Activated CD8-positive, alpha-beta memory T cell treated with anti-CD3 and anti-CD28 coated beads for 48 hours (primary cell): Measurements from ENCODE around the gene ENTHD1.

Experiments used
- DNase-seq, 3 experiments: peaks; one replicate each; pipeline ENCODE4 v3.0.0-alpha.2; 2020; ENCODE audit warnings: low read depth in 2 of 3, low spot score in 2 of 3

Gene ENTHD1, protein sequence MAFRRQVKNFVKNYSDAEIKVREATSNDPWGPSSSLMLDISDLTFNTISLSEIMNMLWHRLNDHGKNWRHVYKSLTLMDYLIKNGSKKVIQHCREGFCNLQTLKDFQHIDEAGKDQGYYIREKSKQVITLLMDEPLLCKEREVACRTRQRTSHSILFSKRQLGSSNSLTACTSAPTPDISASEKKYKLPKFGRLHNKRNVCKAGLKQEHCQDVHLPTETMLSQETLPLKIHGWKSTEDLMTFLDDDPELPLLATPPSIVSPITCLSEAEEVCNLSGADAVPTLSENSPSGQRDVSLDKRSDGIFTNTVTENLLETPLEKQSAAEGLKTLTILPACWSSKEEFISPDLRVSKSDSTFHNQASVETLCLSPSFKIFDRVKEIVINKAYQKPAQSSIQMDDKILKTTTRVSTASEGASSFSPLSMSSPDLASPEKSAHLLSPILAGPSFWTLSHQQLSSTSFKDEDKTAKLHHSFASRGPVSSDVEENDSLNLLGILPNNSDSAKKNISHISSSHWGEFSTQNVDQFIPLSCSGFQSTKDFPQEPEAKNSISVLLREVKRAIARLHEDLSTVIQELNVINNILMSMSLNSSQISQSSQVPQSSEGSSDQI

DNA sequence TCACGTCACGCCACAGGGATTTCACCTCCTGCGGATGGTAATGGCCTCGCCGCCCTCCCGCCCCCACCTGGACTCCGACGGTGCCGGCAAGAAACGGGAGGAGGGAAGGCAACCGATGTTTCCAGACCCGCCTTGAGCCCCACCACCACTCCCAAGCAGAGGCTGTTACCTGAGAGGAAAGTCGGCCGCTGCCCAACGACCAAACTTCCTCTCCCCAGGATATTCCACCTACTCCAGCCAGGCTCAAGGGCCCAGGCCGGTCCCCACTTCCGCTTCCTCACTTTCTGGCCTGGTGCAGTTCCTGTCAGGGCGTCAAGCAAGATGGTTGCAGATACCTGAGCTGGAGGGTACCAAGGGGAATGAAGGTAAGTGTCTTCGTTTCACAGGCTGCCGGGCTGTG is at the start of gene ENTHD1:
ENTHD1 (minus strand) TSS at position 235 of the 400 bp plus-strand sequence. CDS start 6,012 bp downstream, outside the sequence.
- no peak for DNase-seq

DNA sequence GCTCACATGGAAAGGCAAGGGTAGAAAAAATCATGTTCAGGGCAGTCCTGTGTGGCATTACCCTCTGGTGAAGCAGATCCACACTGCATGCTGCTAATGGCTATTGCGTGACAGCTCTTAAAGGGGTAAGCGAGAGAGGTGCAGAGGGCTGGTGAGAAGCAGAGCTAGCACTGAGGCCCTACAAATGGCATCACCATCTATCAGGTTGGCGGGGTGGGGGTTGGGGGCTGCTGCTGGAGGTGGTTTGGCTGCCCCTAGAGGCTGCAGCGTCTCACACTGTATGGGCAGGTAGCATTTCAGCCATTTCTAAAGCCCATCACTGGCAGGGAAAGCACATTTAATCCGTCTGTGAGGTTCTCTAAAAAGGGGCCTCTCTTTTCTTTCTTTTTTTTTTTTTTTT is 49.8 kb upstream of the ENTHD1 start:
- DNase-seq, result no peak

DNA sequence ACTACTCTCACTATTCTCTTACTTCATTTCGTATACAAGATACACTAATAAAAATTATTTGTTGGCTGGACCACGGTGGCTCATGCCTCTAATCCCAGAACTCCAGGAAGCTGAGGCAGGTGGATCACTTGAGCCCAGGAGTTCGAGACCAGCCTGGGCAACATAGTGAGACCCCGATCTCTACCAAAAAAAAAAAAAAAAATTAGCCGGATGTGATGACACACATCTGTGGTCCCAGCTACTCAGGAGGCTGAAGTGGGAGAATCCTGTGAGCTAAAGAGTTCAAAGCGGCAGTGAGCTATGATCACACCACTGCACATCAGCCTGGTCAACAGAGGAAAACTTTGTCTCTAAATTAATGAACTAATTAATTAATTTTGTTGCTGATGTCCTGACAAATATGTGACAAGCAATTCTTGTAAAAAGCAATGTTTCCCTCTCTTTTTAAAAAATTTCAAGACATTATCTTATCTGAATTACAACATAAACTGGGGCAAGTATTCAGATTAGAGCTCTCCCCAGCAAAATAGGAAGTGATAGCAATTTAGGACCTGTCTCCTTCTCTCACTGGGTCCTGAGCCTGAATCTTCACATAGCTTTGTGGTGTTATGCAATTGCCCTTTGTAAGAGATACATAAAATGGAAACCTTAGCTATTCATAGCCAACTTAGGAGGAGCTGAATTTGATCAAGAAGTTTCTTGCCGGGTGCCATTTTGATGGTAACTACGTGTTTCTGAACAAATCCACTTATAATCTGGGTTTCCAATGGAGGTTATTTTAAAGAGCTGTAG is 49.1 kb upstream of the ENTHD1 start:
- no peak for DNase-seq

DNA sequence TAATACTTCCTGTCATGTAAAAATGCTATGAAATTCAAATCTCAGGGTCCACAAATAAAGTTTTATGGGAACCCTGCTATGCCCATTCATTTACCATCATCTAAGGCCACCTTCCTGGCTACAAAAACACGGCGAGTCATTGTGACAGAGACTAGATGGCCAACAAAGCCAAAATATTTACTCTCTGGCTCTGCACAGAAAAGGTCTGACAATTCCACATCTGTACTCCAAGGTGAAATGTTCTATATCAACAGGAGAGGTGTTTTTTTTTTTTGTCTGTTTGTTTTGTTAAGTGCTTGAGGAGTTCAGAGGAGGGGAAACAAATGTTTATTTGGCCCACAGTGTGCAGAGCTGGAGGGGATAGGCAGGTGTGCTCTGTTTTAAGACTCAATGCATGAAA is 48.0 kb upstream of the ENTHD1 start:
- no peak for DNase-seq

DNA sequence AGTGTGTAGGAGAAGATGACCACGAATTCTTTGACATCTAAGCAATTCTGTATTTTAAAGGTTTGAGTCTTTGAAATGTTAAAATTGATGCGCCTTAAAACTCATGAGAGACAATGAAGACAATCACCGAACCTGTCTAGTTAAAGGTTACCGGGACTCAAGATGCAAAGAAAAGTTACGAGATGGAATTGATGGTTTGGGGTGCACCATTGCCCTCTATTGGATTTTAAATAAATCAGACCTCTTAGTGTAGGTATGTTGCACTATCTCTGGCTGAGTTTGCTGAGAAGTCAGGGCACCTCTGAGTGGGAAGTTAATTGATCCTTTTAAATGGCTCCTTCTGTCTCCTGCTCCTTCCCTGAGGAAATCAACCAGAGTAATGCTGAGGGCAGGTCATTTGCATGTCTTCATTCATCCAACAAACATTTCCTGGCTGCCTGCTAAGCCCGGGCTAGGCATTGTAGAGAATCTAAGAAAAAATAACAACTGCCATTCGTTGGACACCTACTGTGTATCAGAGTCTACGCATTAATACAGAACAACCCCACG is 47.3 kb upstream of the ENTHD1 start:
- no peak for DNase-seq

DNA sequence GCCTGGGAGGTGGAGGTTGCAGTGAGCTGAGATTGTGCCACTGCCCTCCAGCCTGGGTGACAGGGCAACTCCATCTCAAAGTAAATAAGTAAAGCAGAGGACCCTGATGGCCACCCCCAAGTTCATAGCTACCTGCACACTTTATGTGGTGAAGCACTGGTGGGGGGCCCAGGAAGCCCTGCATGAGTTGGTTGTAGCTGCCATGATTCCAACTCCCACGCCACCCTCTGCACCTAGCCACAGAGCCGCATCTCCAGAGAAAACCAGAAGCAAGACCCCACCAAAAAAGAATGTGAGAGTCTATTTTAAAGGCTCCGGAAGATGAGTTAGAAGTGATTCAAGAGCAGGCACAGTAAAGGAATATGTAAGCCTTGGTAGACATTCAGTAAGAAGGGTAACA is 46.3 kb upstream of the ENTHD1 start:
- DNase-seq, result no peak

DNA sequence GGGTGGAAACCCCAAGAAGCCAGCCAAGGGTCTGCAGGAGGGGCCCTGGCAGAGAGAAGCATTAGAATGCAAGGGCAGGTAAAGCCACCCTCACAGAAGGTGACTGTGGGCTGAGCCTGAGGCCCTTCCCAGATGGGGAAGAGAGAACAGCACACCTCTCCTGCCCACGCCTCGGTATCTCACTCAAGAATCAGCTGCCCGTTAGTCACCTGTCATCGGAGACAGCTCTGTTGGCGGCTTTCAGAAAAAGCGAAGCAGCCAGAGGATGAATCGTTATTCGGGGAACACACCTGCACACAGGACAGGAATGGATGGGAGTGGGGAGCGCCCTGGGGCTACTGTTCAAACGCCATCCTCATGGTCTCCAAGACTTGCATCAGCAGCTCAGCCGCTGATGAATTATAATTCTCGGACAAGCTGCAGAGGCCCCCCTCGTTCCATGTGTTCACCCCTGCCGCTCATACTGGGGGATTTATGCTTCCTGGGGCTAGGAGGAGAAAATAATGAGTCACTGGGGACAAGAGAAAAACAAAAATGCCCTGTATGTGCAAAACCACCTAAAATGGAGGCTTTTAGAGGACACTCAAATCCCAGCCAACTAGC is 45.0 kb upstream of the ENTHD1 start:
- DNase-seq, result no peak

DNA sequence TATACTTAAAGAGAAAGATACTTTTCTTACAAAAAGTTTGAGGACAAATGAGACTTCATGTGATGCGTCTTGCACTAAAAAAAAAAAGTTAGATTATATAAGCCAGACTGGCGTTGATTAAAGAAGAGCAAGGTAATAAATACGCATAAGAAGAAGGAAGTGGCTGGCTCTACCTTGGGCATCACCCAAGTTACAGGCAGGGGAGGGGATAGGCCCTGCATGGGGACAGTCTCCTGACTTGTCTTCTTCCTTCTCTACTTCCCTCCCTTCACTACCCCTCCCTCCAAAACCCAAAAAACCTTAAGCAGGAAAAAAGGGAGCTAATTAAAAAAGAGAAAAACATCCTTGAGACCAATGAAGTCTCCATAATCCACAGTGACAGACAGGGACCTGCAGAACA is 44.3 kb upstream of the ENTHD1 start:
- no peak for DNase-seq

DNA sequence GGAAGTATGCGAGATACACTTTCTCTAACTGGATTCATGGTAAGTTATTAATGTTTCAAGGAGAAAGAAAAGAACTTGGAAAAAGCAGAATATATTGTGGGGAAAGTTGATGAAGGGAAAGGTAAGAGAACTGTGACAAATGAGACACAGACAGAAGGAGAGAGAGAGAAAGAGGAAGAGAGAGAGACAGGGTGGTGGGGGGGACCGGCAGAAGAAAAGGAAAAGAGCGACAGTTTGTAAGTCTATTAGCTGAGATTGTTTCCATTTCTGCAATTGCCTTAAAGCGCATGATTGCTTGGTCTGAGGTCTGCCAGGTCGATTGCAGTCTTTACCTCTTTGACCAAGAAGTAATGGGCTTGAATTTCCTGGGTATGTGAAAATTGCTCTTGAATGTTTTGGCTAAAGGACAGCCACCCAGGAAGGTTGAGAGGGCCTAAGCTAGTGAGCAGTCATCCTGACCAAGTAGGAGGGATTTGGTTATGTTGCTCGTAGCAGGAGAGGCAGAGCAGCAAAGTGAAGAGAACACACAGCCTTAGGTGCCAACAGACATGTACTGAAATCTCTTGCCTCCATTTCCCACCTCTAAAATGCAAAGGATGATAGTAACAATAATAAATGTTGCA is 43.1 kb upstream of the ENTHD1 start:
- no peak for DNase-seq

DNA sequence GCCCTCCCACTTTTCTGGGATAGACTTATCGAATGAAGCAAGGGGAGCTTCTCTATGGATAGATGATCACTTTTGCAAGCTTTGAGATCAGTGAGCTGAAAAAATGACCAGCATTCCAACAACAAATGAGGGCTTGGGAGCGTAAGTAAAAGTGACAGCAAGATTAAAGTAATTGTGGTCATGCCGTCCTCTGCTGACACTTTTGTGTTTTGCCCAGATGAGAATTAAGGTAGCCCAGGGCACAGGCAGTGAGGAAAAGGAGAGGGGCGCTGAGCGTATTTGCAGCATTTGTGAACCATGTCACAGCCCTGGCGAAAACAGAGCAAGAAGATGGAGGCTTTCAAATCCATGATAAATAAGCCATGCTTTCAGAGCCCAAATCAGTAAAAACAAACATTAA is 42.1 kb upstream of the ENTHD1 start:
- no peak for DNase-seq

DNA sequence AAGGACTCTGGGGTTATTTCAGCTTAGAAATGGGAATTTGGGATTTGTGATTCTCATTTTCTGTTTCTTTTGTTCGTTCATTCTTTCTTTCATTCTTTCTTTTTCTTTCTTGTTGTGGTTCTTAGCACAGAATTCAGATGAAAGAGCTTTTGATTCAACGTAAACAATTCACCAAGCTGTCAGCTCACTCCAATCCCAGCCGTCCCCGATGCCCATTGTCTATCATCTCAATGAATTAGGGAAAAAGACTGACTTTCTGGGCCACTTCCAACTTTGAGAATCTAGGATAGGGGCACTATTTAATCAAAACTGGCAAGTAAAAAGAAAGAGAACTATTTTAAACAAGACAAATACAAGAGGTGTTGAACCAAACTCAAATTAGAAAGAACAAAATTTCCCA is 41.6 kb upstream of the ENTHD1 start:
- no peak for DNase-seq

DNA sequence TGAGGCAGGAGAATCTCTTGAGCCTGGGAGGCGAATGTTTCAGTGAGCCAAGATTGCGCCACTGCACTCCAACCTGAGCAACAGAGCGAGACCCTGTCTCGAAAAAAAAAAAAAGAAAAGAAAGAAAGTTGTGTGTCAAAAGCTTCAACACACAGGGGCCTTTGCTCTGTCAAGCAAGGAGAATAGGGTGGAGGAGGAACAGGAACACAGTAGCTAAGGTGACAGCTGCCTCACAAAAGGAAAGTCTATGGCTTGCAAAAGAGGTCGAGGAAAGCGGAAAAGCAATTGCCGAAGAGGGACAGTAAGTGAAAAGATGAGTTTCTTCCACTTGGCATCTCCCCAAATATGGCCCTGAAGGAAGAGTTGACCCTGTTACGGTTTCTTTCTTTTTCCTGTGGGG is 40.2 kb upstream of the ENTHD1 start:
- no peak for DNase-seq

DNA sequence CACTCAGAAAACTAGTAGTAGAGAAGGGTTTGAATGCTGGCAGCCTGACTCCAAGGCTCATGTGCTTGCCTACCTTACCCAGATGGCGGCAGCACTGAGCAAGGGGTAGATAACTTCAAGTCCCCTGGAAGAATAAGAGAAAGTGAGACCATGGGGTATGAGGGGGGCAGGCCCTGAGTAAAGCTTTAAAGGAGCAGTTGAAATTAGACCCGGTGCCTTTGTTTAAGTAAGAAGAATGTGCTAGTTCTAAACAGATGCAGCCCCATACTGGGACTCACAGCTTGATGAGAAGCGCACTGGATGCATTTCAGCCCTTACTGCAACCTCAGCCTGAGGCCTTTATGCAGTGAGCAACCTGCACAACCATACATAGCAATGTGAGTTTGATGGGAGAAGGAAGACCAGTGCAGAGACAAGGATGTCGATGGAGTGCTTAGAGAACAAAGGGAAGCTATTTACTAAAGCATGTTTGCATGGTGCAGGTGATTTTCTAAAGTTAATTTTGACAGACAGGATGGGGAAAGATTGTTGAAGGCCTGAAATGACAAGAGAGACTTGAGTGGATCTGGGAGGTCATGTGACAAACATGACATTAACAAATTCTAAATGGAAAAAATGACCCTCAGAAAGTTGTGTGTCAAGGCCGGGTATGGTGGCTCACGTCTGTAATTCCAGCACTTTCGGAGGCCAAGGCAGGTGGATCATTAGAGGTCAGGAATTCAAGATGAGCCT is 39.5 kb upstream of the ENTHD1 start:
- no peak for DNase-seq

DNA sequence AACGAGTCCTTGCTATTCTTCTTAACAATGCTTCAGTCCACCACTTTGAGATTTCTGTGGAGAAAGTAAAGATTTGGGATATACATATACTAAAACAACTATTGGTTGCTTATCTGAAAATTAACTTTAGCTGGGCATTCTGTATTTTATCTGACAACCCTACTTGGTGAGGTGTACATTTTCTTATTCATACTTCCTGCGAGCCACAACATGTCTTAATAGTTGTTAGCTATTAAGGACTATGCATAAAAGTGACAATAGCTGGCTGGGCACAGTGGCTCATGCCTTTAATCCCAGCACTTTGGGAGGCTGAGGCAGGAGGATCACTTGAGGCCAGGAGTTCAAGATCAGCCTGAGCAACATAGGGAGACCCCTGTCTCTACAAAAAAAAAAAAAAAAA is 38.6 kb upstream of the ENTHD1 start:
- no peak for DNase-seq

DNA sequence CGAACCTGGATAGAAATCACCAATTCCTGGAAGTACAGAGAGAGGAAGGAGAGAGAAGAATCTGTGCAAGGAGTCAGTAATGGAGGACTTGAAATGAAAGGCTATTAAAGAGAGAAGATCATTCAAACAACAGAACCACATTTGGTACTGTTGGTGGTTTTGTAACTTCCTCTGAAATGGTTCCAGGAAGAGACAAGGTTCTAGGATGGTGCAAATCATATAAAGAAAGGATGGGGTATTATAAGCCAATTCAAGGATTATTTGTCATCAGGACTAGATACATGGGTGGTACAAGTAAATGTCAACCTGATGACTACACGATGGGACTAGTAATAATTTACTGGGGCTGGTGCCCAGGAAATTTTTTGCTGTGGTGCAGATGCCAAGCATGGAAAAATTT is 37.7 kb upstream of the ENTHD1 start:
- no peak for DNase-seq

DNA sequence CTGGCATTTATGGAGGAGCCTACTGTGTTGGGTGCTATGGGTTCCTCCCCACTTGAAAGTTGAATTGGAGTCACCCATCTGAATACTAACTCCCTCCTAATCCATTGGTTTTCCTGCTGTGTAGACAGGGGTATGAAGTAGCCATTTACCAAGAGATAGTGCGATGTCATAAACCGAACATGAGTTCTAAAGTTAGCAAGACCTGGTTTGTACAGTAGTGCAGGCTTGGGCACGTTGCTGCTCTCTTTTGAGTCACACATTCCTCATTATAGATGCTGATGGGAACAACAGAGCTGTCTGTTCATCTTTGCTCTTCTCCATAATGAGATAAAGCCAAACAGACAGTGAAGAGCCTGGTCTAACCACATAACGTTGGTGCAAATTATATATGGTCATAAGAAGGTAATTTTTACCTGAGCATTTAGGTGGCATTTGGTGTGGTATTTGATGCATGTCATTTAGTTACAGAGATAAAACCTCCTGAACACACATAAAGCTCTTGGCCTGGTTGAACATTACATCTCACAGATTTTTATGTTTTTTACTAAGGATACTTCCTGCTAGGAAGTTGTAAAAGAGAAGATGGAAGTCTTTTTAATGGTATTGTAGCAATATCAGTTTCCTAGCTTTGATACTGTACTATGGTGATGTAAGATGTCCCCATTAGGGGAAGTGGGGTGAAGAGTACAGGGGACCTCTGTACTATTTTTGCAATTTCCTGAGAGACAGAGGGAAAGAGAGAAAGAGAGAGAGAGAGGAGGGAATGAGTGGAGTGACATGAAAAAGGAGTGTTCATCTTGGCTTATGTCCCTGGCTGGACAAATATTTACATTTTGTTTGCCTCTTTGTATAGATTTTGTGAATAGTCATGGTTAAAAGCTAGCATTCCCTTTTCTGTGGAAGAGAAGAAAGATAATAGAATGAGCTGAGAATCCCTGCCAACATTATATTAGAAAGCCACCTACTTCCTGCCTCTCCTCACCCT is 35.3 kb upstream of the ENTHD1 start:
- no peak for DNase-seq

DNA sequence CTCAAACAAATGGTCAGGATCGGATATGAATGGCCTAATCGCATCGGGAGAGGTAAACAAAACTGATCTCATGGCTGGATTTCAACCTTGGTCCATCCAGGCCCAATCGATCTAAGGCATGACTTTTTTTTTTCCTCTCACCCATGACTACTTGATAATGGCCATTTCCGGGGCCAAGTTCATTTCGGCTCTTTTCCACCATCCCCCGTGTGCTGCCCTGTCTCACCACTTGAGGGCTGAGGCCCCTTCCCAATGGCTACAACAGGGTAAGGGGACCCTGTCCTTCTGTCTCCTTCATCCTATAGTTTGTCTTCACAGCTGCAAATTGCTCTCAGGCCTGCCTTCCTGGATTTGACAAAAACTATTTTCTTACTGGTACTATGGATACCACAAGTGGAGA is 34.0 kb upstream of the ENTHD1 start:
- no peak for DNase-seq

DNA sequence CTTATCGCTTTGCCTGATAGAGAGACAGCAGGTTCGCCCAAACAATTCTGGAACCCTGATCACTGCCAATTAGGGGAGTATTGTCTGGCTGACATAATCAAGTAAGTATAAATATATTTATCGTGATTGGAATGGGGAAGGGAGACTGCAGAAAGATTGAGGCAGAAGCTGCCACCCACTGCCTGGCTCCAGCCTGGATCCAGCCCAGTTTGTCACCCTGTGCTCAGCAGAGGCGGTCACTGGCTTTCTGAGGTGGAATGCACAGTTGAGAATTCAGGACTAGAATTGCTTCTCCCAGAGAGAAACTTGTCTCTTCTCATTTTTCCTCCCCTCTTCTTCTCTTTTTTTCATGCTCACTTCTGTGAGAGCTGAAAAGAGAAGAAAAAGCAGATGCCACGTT is 33.2 kb upstream of the ENTHD1 start:
- no peak for DNase-seq
